Bronchial epithelial cell (primary cell): ENCODE measurements around the gene TGIF2. TPM values are rescaled to one million over a fixed set of nuclear protein-coding genes. Genes with fewer than 3 reads are reported as not detected.
A peak's percentile ranks its signal among the peaks of the same experiment; 100 is the strongest.

Experiments used
- DNase-seq: peaks from one replicate; pipeline ENCODE4 v3.0.0-alpha.2; 2010; ENCODE audit warnings: low read depth
- FAIRE-seq: peaks from 2 replicates; lab custom pipeline; 2011; peaks lifted over from hg19 to GRCh38; lab: Jason Lieb, UNC
- H3K27me3 ChIP-seq: 2 replicates; pipeline ENCODE4 v1.5.1; 2011; ENCODE audit warnings: low read length; ENCODE audit not compliant: control insufficient read depth, insufficient read depth
- H3K36me3 ChIP-seq: 2 replicates; pipeline ENCODE4 v1.5.1; 2011; ENCODE audit warnings: low read length; ENCODE audit not compliant: control insufficient read depth, insufficient read depth
- H3K4me3 ChIP-seq: 2 replicates; pipeline ENCODE4 v1.5.1; 2011; ENCODE audit warnings: mild to moderate bottlenecking, low read depth, low read length, control low read depth
- CTCF ChIP-seq: IDR thresholded peaks from 2 replicates; pipeline ENCODE4 v1.5.1; 2011; ENCODE audit warnings: mild to moderate bottlenecking, moderate library complexity, low read length, control low read depth, inconsistent platforms; ENCODE audit not compliant: insufficient read depth, severe bottlenecking
- total RNA-seq: library from RNA; depleted of rRNA; stranded (reverse); fragments of >200 nt; gene quantifications from 2 replicates; pipeline ENCODE4 v1.2.1, GENCODE V29; 2014

TGIF2 gene
- total RNA-seq, 1 donor from 2014 or later = 8.2 TPM

- DNase-seq = no peak
- no peak for FAIRE-seq
- no peak for TF ChIP-seq CTCF
These were observed 23.8 kb upstream of the TGIF2 start for GRCh38 chr20:36549628-36549941.

GRCh38 chr20:36549942-36550789 lies 23.2 kb upstream of the TGIF2 start:
- Histone ChIP-seq H3K36me3 (no peaks in the 10 kb centered on the region), H3K27me3 (no peaks in the 10 kb centered on the region), H3K4me3 (no peak overlapping the region)
- FAIRE-seq (no peak), DNase-seq (no peak)
- TF ChIP-seq CTCF = no peak

More at GRCh38 chr20:36549628-36549941, 23.8 kb upstream of the TGIF2 start:
- H3K27me3 ChIP-seq = no peaks in the 10 kb centered on the region
- no peaks in the 10 kb centered on the region for H3K36me3 ChIP-seq
- no peak overlapping the region for H3K4me3 ChIP-seq

GRCh38 chr20:36550790-36551299 lies 22.6 kb upstream of the TGIF2 start:
- FAIRE-seq = no peak
- no peak overlapping the region for H3K4me3 ChIP-seq
- peak; percentile 17 for DNase-seq
- H3K27me3 ChIP-seq = no peaks in the 10 kb centered on the region
- H3K36me3 ChIP-seq = no peaks in the 10 kb centered on the region
- TF ChIP-seq CTCF = no peak

- Histone ChIP-seq H3K27me3 (no peaks in the 10 kb centered on the region), H3K4me3 (no peak overlapping the region), H3K36me3 (no peaks in the 10 kb centered on the region)
- FAIRE-seq = no peak
- TF ChIP-seq CTCF = no peak
- no peak for DNase-seq
These were observed 18.1 kb upstream of the TGIF2 start for GRCh38 chr20:36555248-36555647.

- FAIRE-seq = no peak
- Histone ChIP-seq H3K27me3 (no peaks in the 10 kb centered on the region), H3K4me3 (no peak overlapping the region), H3K36me3 (no peaks in the 10 kb centered on the region)
- DNase-seq = no peak
- TF ChIP-seq CTCF = no peak
These were observed 10.7 kb upstream of the TGIF2 start for GRCh38 chr20:36562724-36563123.
